Measurements from ENCODE around the gene DAPK3.
A peak's percentile ranks its signal among the peaks of the same experiment; 100 is the strongest.
"Not testable (repeated sequence)": the region's sequence is repeated elsewhere in the genome, so short reads cannot be mapped to it uniquely, and the experiment has no call there.

Gene DAPK3

GRCh38 chr19:3970808-3971598, at the start of gene DAPK3:
TSS of gene DAPK3 (minus strand) at chr19:3971099. CDS start at chr19:3969735, 1,364 bp downstream.
- peak; percentile 97 for DNase-seq

DNA sequence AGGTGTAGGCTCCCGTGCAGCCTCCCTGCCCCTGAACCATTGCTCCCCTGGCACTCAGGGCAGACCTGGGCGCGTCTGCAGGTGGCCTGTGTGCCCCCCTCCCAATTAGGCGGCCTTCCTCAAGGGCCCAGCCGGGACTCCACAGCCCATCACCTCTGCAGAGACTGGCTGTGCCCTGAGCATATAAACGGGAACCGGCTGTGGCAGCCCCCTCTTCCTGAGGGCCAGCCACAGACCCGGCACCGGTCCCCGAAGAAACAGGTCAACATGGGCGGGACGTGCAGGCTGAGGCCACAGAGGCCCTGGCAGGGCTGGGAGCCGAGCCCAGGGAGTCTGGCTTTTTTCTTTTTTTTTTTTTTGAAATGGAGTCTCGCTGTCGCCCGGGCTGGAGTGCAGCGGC, 48.7 kb upstream of the DAPK3 start:
- no peak for DNase-seq

- DNase-seq, result no peak
Observed at GRCh38 chr19:4018775-4019504, 48.0 kb upstream of the DAPK3 start.

DNA sequence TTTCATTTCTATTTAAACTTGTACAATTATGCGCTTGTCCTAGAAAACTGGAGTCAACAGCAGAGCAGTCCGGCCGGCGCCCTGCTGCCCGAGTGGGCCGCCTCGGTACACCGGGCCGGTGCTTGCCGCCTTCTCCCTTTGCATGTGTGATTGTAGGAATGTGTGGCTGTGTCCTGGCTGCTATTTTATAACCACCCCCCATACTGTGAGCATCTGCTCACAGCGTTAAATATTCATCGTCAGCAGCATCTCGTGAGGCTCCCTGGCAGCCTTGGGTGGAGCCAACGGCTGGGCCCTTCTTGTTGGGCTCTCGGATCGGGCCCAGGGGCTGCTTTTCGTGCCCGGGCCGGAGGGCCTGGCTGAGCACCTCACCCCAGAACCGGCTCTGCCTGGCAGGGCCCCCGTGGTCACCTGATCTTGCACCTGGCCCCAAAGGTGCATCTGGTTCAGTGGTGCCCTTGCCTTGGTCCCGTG, 47.3 kb upstream of the DAPK3 start:
- no peak for DNase-seq

DNA sequence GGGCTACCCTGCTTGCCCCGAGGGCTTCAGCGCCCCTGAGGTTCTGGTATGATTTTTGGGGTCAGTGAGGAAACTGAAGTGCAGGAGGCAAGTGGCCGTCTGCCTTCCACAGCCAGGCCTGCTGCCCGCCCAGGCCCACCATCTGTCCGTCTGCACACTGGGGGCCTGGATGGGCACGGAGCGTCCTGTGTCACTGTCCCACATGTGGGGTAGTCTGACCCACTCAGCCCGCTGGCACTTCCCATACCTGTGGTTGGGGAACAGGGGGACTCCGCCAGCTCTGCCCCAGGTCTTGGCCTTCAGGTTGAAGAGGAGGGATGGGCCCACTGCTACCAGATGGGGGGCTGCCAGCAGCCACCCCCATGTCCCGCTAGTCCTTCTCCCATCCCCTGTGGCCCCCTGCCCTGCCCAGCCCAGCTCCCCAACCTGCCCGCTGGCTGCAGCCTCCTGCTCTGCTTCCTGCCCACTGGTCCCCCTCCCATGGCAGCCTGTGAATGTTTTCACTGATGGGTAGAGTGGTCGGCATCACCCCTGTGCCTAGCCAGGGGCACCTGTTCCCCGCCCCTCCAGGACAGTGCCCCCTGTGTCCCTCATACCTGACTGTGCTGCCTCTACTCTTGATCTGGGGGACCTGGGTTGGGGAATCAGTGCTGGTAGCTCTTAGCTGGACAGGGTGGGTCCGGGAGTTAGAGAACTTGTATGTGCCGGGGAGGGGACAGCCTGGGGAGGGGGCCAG, 46.2 kb upstream of the DAPK3 start:
- DNase-seq, result no peak

DNA sequence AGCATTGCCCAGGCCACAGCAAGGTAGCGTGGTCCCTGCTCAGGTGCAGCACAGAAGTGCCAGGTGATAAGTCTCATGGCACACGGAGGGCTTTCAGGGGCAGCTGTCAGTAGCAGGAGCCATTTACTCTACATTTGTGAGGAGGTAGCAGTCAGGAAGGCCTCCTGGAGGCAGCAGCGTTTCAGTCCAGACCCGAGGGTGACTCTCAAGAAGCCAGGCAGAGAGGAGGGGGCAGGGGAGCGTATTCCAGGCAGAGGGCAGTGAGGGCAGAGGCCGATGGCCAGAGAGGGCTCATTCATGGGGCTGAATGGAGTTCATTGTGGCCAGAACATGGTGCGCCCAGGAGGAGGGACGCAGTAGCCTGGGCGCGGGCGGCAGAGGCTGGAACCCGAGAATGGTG, 45.6 kb upstream of the DAPK3 start:
- no peak for DNase-seq

GRCh38 chr19:4015705-4016402, 45.0 kb upstream of the DAPK3 start:
- DNase-seq, result no peak

DNA sequence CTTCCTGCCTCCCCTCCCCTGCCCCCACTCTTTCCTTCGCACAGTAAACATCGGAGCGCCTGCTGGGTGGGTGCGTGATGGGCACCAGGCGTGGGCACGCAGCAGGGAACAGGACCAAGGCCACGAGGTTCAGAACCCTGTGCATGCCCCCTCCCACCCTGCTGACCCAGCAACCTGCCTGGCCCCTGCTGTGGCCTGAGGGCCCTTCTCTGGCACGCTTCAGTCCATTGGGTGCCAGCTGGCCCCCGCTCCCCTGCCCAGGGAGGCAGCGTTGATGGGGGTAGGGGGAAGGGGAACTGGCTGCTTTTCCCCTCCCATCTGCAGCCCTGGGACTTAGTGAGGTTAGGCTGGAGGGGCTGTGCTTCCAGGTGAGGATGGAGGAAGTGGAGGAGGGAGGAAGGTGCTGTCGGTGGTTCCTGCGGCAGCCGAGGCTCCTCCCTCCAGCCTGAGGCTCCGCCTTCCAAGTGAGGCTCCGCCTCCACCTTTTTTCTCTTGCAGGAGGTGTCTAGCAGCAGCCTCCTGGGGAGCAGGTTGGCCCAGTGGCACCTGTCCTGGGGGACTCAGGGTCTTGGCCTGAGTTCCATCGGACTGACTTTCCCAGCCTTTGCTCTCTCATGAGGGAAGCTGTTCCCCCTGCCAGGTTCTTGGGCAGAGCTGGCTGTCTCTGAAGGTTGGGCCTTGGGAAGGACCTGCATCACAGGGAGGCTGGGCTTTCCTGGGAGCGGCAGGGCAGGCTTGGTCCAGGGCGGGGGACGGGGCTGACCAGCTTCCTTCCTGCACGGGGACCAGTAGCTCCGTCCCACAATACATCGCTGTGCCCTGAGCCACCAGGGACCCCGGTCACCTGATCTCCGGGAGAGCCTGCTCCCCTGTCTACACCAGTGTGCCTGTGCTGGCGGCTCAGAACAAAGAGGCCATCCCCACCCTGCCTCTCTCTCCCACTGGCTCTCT, 43.9 kb upstream of the DAPK3 start:
- no peak for DNase-seq

DNA sequence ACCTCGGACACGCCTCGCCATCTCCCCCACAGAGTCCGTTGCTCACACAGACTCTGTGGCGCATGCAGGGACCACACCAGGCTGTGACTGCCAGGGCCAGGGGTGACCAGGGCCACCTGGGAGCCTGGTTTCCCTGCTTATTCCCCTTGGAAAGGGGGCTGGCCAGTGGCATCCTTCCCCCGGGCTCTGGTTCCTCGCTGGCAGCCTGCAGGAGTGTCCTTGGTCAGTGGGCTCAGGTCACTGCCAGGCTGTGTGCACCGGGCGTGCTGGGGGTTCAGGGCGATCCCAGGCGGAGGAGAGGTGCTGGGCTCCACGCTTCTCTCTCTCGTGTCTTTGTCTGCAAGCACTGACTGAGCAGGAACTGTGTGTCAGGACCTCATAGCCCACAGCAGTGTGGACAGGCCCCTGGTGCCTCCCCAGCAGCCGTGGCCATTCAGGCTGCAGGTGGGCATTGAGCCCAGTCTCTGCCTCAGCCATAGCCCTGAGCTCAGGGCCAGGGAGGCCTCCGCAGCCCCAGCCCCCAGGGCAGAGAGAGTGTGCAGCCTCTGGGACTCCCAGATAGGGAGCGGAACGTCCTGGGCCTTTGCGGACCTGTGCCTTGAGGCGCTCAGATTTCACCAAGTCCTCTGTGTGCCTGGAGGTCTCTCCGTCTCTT, 43.1 kb upstream of the DAPK3 start:
- no peak for DNase-seq

GRCh38 chr19:4012975-4013634, 42.2 kb upstream of the DAPK3 start:
- no peak for DNase-seq

DNA sequence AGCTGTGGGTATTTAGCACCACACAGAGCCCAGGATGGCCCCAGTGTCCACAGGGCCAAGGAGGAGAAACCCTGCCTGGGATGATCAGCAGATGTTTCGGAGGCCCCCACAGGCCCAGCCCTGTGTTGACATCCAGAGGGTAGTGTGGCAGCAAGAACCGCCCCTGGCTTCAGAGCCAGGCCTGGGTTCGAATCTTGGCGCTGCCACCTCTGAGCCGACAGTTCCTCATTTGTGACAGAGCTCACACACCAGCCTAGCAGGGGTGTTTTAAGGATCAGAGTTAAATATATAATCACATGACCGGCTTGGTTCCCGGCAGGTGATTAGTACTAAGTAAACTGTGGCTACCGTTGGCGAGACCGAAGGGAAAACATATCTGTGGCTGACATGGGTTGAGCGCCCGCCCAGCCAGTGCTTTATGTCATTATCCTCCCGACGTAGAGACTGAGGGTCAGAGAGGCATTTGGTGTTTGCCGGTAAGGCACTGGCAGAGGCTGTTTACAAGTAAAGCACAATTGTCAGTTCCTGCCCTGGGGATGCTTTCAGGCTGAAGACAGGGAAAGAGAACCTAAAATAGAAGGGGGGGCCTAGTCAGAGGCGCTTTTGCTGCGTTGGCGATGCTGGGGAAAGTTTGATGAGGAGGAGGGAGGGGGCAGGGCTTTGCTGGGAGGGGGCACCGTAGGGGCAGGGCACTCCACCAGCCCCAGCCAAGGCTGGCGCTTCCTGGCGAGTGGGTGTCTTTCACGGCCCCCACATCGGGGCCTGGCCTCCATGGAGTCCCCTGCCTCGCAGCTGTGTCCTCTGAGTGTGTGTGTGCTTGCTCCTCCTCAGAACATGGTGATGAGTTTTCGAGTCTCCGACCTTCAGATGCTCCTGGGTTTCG, 41.4 kb upstream of the DAPK3 start:
- DNase-seq, result no peak

DNA sequence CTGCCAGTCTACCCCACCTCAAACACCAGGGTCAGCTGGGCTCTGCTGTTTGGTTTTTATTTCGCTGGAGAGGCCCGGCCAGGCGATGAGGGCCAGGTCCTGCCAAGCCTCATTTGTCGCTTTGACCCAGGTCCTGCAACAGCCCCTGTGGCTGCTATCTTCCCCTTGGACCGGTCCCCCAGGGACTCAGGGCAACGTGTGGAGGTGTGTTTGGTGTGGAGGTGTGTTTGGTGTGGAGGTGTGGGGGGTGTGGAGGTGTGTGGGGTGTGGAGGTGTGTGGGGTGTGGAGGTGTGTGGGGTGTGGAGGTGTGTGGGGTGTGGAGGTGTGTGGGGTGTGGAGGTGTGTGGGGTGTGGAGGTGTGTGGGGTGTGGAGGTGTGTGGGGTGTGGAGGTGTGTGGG, 40.5 kb upstream of the DAPK3 start:
- not testable (repeated sequence) for DNase-seq

DNA sequence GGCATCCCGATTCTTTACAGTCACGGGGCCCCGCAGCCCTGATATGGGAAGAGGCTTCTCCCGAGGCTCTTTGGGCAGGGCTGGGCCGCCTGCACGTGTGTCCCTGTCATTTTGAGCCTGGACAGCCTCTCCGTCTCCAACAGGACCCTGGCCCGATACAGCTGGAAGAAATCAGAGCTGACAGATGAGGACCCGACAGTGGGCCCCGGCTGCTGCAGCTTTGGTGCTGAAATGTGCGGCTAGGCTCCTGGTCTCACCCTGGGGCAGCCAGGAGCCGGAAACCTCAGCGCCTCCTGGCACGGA, 39.9 kb upstream of the DAPK3 start:
- DNase-seq, result no peak

- DNase-seq, result no peak
Observed at GRCh38 chr19:4009990-4010807, 39.3 kb upstream of the DAPK3 start.

GRCh38 chr19:4007836-4008539, 37.1 kb upstream of the DAPK3 start:
- DNase-seq, result no peak

DNA sequence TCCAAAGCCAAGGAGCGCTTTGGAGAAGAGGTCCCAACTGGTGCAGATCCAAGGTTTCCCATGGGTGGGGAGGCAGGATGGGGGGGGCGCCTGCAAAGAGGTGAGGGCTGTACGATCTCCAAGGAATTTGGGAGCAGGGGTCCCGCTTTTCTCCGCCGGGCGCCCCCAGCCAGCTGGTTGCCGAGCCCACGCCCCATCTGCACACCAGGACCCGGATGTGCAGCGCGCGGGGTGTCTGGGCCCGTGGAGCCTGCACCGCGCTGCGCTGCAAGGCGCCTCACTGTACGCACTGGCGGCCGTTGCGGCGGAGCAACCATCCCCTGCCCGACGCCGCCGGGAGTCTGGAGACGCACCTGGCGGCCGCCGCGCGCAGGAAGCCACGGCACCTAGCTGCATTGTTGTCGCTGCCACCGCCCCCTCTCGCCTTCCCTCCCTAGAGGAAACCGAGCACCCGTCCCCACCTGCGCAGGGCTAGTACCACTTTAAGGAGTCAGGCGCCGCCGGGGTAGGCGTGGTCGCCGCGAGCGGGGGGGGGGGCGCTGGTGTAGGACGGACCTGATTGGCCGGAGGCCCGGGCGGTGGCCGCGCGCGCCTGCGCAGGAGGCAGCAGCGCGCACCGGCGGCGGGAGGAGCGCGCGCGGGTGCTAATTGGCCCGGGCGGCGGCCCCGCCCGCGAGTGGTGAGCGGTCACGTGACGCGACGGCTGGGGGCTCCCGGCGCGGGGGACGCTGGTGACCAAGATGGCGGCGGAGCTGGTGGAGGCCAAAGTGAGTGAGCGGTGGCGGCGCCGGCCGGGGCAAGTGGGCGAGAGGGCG, 36.3 kb upstream of the DAPK3 start, which contains the start of gene PIAS4:
PIAS4 (plus strand) TSS at position 716 of the 815 bp plus-strand sequence; CDS start at position 741, 25 bp downstream.
- DNase-seq, result peak; percentile 84

GRCh38 chr19:4005436-4005835, 34.5 kb upstream of the DAPK3 start:
- not testable (repeated sequence) for DNase-seq
